ENCODE results near the gene STAU1.
"Not testable (repeated sequence)": the region's sequence is repeated elsewhere in the genome, so short reads cannot be mapped to it uniquely, and the experiment has no call there.

Gene STAU1

DNA sequence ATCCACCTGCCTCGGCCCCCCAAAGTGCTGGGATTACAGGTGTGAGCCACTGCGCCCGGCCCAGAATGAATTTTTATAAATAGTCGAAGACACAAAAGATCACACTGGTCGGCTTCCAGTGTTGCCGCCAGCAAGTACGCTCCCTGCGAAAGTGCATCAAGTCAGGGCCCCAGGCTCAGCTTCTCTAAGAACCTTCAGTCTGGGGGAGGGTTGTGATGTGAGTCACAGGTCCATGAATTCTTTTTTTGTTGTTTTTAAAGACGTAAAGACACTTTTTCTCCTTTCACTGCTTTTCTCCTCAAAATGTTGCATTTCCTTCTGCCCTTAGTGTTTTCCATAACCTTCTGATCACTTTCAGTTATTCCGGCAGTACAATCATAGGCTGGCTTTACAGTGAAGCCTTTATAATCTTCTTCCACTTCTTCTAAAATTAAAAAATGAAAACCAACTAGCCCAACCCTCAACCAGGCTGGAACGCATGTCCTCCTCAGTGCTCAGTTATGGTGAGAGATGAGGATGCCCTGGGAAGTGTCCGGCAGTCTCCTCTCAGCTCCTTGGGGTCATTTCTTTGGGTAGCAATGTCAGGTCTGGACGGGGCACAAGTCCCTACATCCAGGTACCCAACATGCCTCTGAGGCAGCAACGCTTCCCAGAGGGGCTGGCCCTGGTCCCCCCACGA is 75.4 kb downstream of the STAU1 start:
- DNase-seq: no peak

DNA sequence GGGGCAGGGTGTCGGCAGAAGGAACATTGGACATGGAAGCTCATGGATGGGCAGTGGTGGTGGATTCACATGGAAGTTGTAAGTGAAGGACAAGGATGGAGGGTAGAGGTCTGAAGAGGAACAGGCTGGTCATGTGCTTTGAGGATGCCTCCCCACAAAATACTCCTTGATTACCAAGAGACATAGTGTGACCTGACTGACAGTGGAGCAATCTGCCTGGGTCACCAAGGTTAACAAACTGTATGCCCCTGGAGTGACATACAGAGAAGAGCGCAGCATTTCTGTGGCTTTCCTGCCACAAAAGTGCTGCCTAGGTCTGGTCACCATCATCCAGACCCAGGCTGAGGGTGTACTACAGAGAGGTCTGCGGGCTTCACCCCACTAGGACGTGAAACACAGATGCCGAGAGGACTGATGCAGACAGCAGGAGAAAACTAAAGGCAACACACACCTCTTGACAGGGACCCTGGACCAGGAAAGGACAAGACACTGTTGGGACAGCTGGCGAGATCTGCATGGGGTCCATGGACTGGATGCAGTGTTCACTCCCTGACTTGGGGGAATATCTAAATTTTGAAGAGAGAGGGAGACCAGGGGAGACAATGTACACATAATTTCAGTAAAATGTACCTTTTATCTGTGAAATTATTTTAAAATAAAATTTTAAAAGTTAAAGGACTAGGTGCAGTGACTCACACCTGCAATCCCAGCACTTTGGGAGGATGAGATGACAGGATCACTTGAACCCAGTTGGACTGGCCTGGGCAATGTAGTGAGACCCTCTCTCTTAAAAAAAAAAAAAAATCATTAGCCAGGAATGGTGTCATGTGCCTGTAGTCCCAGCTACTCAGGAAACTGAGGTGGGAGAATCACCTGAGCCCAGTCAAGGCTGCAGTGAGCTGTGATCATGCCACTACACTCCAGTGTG is 77.1 kb downstream of the STAU1 start:
- DNase-seq: no peak

- no peak for DNase-seq
These were observed 81.8 kb downstream of the STAU1 start for GRCh38 chr20:49106328-49106727.

GRCh38 chr20:49104979-49105547 is 83.1 kb downstream of the STAU1 start:
- not testable (repeated sequence) for DNase-seq

GRCh38 chr20:49104365-49104648 is 83.8 kb downstream of the STAU1 start:
- DNase-seq: no peak

GRCh38 chr20:49103647-49104364 is 84.3 kb downstream of the STAU1 start:
- DNase-seq: no peak

- DNase-seq: no peak
These were observed 85.1 kb downstream of the STAU1 start for GRCh38 chr20:49103019-49103418.

DNA sequence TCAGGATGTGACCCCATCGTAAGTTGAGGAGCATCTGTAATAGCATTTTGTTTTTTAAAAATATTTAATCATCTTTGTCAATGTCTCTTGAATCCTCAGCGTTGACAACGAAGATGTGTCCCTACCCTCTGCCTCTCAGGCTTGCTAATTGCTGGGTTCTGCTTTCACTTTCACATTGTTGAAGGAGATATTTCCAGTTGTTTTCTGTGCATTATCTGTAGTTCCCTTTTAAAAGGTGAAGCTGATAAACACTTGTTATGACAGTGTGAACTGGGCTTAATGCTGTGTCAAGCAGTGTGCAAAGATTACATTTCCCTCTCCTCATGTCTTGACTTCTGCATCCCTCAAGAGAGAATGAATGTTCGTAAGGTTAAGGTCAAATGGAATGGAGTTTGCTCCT is 87.2 kb downstream of the STAU1 start:
- DNase-seq: no peak

DNA sequence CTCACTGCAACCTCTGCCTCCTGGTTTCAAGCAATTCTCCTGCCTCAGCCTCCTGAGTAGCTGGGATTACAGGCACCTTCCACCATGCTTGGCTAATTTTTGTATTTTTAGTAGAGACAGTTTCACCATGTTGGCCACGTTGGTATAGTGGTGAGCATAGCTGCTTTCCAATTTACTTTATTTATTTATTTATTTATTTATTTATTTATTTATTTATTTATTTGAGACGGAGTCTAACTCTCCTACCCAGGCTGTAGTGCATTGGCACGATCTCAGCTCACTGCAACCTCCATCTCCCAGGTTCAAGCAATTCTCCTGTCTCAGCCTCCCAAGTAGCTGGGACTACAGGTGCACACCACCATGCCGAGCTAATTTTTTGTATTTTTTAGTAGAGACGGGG is 87.8 kb downstream of the STAU1 start:
- not testable (repeated sequence) for DNase-seq

GRCh38 chr20:49099011-49099410 is 89.1 kb downstream of the STAU1 start:
- DNase-seq: no peak

DNA sequence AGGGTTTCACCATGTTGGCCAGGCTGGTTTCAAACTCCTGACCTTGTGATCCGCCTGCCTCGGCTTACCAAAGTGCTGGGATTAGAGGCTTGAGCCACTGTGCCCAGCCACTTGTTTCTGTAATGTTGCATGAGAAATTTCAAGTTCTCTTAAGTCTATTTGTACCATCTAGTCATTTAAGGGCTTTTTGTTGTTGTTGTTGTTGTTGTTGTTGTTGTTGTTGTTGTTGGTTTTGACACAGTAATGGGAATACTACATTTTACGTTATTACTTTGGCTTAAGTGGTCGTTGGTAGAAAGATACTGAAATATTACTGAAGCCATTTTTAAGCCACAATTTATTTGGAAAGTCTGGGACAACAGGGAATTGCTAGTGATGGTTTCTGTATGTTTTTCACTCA is 90.0 kb downstream of the STAU1 start:
- DNase-seq: no peak

DNA sequence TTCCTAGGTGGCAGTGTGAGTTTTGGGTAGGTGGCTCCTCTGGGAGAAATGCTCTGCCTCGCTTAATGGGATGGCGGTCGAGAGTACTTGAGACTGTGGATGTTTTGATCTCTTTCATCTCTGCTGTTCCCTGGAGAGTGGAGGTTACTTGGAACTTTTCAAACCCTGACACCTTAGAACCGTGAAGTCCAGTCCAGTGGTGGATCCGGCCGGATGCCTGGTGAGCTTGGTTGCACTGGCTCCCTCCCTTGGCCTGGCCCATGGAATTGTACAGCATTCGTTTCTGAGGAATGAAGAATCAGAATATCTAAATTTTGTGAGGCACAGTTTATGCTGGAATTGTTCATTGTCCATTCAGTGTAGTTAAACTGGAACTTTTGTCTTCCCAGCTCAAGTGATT is 91.0 kb downstream of the STAU1 start:
- no peak for DNase-seq

DNA sequence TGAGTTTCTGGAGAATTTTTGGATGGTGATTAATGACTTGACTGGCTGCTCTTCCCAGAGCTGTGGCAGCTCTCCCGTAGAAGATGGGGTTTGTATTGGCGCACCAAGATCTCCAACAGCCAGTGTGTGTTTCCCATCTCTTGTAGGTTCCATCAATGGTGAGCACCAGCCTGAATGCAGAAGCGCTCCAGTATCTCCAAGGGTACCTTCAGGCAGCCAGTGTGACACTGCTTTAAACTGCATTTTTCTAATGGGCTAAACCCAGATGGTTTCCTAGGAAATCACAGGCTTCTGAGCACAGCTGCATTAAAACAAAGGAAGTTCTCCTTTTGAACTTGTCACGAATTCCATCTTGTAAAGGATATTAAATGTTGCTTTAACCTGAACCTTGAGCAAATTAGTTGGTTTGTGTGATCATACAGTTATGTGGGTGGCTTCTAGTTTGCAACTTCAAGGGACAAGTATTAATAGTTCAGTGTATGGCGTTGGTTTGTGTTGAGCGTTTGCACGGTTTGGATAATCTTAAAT is 91.9 kb downstream of the STAU1 start:
- DNase-seq: no peak

- DNase-seq: no peak
These were observed 96.4 kb downstream of the STAU1 start for GRCh38 chr20:49091762-49092161.

GRCh38 chr20:49091104-49091503 is 97.0 kb downstream of the STAU1 start:
- no peak for DNase-seq

DNA sequence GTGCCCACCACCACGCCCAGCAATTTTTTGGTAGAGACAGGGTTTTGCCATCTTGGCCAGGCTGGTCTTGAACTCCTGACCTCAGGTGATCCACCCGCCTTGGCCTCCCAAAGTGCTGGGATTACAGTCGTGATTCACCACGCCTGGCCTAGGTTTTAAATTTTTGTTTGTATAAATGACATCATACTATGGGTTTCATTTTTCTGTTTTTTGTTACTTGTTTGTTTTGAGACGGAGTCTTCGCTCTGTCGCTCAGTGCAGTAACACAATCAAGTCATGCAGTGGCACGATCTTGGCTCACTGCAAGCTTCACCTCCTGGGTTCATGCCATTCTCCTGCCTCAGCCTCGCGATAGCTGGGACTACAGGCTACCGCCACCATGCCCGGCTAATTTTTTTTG is 105.8 kb downstream of the STAU1 start:
- not testable (repeated sequence) for DNase-seq

GRCh38 chr20:49078310-49078709 is 109.8 kb downstream of the STAU1 start:
- no peak for DNase-seq

GRCh38 chr20:49074521-49074920 is 113.6 kb downstream of the STAU1 start:
- DNase-seq: no peak

Measured in activated CD4-positive, alpha-beta T cell treated with anti-CD3 and anti-CD28 coated beads, Interleukin-2, amount 50 U/mL, for 4 hours (primary cell).